DND-41 (cell line): ENCODE data around the gene TMBIM1.

Source experiments
- CTCF ChIP-seq: IDR thresholded peaks from 2 replicates; pipeline ENCODE4 v1.5.1; 2012; ENCODE audit warnings: borderline replicate concordance, low read length, moderate library complexity, mild to moderate bottlenecking; ENCODE audit not compliant: poor library complexity, severe bottlenecking; ENCODE audit errors: extremely low read depth
- EZH2 ChIP-seq: IDR thresholded peaks from 3 replicates; pipeline ENCODE4 v1.6.1; 2012; ENCODE audit warnings: borderline replicate concordance, low read depth, mild to moderate bottlenecking, moderate library complexity, low read length, inconsistent platforms; ENCODE audit not compliant: severe bottlenecking

DNA sequence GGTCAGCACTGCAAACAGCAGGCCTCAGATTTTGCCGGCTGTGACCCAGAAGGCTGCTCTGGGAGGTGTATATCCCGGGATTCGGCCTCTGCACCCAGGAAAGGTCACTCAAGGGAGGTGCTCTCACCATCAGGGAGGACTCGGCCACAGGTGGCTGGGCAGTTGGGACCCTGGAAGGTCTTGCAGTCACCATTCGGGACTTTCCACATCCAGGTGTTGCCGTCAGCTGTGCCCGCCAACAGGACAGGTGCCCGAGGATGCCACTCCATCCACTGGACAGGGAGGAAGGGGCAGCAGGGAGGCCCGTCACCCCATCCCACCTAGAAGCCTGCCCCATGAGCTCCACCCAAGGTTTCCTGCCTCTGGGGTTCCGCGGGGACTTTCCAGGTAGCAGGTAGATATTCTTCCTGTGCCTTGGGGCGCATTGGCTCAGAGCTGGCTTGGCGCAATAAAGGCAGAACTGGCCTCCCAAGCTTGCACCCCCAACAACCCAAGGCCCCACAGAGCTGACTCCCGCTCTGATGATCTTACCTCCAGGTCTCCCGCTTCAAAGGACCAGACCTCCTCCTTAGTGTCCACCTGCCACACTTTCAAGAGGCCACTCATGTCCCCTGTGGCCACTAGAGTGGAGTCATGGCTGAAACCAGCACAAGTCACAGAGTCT, 25.9 kb downstream of the TMBIM1 start:
- TF ChIP-seq CTCF (no peak), EZH2 (no peak)
